ENCODE results near the gene ADCY2.

ADCY2 gene

GRCh38 chr5:7410936-7411511, 15.1 kb downstream of the ADCY2 start:
- no peak overlapping the region for H3K4me3 ChIP-seq (ENCODE audit: low read depth, low read length)
- no peak for DNase-seq (ENCODE audit: low read depth)
- TF ChIP-seq, protein P1, sequence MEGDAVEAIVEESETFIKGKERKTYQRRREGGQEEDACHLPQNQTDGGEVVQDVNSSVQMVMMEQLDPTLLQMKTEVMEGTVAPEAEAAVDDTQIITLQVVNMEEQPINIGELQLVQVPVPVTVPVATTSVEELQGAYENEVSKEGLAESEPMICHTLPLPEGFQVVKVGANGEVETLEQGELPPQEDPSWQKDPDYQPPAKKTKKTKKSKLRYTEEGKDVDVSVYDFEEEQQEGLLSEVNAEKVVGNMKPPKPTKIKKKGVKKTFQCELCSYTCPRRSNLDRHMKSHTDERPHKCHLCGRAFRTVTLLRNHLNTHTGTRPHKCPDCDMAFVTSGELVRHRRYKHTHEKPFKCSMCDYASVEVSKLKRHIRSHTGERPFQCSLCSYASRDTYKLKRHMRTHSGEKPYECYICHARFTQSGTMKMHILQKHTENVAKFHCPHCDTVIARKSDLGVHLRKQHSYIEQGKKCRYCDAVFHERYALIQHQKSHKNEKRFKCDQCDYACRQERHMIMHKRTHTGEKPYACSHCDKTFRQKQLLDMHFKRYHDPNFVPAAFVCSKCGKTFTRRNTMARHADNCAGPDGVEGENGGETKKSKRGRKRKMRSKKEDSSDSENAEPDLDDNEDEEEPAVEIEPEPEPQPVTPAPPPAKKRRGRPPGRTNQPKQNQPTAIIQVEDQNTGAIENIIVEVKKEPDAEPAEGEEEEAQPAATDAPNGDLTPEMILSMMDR (IDR thresholded peaks at IDR 0.05; ENCODE audit: control insufficient read depth, extremely low read depth, insufficient read depth): no peak

GRCh38 chr5:7412409-7412808, 16.5 kb downstream of the ADCY2 start:
- H3K4me3 ChIP-seq (ENCODE audit: low read depth, low read length): no peak overlapping the region
- TF ChIP-seq, protein P1 (IDR thresholded peaks at IDR 0.05; ENCODE audit: control insufficient read depth, extremely low read depth, insufficient read depth): no peak
- no peak for DNase-seq (ENCODE audit: low read depth)

DNA sequence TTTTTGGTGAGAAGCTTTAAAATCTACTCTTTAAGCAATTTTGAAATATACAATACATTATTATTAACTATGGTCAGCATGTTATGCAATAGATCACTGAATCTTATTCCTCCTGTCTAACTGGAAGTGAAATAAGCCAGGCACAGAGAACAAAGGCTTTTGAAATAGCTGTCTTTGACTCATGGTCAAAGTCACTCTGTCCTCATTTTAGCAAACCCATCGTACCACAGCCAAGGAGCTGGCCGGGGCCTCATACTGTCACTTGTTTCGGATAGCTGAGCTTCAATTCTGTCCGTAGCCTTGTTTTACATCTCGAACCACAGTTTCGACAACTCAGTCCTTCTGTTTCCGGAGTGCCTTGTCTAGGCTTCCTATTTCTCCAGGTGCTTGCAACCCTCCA, 19.2 kb downstream of the ADCY2 start:
- TF ChIP-seq, protein P1 (IDR thresholded peaks at IDR 0.05; ENCODE audit: control insufficient read depth, extremely low read depth, insufficient read depth): no peak
- DNase-seq (ENCODE audit: low read depth): no peak
- no peak overlapping the region for H3K4me3 ChIP-seq (ENCODE audit: low read depth, low read length)

DNA sequence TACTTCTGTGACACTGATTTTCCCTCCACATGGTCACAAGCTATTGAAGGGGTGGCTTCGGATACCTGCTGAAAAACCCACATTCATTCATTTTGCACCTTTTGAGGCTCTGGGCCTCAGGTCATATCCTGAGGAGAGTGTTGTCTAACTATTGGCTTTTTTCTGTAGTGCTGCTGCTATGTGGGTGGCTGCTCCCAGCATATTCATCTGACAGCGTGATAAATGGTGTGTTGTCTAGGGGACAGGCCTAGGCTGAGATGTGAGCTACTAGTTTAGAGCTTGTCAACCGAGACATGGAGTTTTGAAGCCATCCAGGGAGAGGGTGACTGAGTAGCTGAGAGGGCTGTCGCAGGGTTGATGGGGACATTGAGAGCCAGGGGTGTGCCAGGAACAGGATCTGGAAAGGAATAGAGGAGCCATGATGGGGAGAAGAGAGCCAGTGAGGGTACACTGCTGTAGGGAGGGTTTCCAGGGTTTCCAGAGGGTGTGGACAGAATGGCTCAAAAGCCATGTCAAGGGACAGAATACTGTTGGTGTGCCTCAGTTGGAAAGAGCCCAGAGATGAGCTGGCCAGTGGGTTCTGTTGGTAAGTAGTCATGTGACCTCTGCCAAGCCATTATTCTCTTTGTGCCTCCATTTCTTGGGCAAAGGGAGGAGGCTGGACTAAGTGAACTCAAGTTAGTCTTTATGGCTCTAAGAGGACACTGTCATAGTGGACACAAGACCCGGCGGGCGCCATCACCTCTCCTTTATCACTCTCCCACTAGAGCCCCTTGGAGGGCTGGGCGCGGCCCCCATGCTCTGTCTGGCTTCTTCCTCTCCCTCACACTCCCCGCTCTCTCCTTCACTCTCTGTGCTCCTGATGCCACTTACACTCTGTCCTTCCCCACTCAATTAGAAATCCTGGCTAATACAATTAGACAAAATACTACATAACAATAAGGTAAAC, 19.9 kb downstream of the ADCY2 start:
- TF ChIP-seq, protein P1 (IDR thresholded peaks at IDR 0.05; ENCODE audit: control insufficient read depth, extremely low read depth, insufficient read depth): no peak
- no peak overlapping the region for H3K4me3 ChIP-seq (ENCODE audit: low read depth, low read length)
- DNase-seq (ENCODE audit: low read depth): no peak

- TF ChIP-seq, protein P1 (IDR thresholded peaks at IDR 0.05; ENCODE audit: control insufficient read depth, extremely low read depth, insufficient read depth): no peak
- H3K4me3 ChIP-seq (ENCODE audit: low read depth, low read length): no peak overlapping the region
- no peak for DNase-seq (ENCODE audit: low read depth)
Observed at GRCh38 chr5:7418276-7418675, 22.3 kb downstream of the ADCY2 start.

DNA sequence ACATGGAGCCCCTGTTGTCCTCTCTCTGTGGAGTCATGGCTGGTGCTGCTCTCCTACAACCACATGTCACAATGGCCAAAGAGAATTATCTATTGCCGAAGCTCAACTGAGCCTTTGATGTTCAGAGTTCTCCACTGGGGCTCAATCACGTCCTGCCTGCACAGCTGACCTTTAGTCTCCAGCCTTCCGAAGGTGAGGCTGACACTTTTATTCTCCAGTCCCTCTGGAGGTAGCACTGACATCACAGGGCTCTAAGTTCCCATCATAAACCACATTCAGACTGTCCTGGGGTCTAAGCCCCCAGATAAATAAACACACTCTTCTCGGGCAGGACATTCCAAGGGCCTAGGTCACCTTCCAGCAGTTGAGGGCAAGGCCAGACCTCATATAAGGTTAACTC, 23.4 kb downstream of the ADCY2 start:
- no peak for DNase-seq (ENCODE audit: low read depth)
- TF ChIP-seq, protein P1 (IDR thresholded peaks at IDR 0.05; ENCODE audit: control insufficient read depth, extremely low read depth, insufficient read depth): no peak
- no peak overlapping the region for H3K4me3 ChIP-seq (ENCODE audit: low read depth, low read length)
